NCI-H226 (cell line): ENCODE measurements around the gene CCBE1.
A peak's percentile ranks its signal among the peaks of the same experiment; 100 is the strongest.

Experiments
- DNase-seq: peaks from one replicate; pipeline ENCODE4 v3.0.0-alpha.2; 2015

CCBE1 gene

DNA sequence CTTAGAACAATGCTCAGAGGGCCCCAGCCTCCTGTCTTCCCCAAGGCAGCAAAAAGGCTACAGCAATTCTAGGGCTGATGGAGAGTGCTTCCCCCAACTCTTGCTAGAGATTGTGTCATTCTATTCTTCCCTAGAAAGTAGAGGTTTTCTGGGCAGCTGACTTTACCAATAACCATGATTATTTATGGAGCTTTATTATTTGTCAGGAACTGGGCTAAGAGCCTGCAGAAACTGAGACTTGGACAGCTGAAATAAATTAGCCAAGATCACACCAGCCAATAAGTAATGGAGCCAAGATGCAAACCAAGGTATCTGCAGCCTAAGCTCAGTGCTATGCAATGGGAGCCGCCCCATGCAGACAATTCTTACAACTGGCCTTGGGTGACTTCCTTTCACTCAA lies 84.8 kb downstream of the CCBE1 start:
- DNase-seq: no peak

DNA sequence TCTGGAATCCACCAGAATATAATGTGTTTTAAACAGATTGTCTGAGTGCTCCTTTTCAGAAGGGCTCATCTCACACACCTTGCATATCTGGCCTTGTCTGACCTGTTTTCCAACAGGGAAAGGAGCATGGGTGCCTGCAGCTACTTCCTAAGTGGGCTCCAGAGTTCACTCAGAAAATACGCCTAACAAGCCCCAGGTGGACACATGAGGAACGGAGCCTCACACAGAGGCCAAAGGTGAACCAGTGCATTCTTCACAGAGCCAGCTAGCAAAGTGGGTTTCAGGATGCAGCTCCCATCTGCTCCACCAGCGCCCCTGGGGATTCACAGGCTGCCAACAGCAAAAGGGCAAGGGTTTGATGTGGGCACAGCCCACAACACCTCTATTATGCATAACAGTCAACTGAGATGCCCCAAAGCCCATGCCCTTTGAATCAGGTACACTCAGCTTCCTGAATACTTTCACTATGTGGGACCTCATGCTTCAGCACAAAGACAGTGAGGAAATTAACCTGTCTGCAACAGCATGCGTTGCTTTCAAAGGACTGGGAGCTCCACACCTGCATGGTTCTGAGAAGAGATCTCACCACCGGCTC lies 86.6 kb downstream of the CCBE1 start:
- no peak for DNase-seq

DNA sequence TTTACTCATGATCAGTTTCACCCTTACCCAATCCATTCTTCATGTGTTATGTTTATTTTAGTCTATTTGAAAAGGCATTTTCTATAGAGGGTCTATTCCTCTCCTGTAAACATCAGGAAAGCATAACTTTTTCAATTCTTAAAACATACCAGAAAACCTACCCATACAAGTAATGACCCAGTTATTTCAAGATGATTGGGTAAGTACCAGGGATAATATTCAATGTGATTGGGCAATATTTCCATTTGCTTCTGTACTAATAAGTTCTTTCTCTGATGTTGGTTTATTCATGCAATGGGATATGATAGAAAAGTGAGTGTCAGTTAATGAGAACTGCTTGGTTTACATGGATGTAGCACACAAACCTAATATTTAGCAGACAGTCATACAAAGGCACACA lies 87.6 kb downstream of the CCBE1 start:
- no peak for DNase-seq

DNA sequence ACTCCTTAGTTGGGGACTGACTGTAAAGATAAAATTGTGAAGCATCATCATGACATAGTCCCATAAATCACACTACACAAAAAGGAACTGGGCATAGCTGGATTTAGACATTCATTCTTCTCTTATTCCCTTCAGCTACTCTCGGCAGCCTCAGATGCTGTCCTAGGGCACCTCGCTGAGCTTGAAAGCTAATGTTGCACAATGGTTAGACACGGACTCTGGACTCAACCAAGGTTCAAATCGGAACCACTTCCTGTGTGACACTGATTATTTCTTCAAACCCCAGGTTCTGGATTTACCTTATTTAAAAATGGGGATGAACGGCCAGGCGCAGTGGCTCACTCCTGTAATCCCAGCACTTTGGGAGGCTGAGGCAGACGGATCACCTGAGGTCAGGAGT lies 89.8 kb downstream of the CCBE1 start:
- DNase-seq: no peak

DNA sequence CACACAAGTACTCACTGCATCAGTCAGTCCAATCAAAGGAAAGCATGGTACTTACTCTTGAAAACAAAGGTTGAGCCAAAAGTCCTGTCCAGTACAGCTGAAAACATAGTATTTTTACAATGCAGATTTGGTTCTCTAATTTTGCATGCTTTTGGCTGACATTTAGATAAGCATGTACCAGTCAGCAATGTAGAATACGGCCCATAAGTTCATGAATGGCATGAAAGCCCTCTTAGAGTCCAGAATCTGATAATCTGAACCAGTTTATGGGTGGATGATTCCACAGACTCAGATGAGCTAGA lies 90.2 kb downstream of the CCBE1 start:
- DNase-seq: no peak

DNA sequence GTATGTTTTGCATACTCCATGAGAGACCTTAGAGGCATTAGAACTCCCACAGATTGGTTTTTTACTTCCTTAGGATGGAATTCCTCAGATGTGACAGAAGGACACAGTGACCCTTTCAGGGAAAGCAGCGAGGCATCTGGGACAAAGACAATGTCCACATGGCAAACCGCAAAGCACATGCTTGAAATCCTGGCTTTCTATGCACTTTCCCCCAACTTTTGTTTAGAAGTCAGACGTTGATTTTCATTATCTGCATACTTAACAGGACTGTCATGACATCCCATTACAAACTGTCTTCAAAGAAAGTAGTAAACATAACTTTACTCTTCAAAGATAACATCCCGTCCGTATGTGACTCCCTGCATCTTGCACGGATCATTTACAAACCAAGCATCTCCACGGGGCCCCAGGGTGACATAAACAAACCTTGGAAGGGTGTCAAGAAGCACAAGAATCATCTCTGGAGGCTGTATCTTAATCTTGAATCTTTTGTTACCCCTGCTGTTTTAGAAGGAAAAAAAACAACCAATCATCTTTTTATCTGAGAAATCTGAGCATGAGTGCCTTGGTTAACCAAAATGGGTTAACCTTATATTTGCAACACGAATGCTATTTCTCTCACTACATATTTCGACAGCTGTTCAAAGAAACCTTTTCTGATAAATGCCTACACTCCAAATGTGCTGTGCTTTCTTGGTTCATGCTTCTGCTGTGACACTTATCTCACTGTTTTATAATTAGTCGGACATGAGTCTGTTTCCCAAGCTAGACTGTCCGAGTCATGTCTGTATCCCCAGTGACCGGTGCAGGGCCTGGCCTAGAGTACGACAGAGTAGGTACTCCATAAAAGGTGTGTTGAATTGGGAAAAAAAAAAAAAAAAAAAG lies 90.8 kb downstream of the CCBE1 start:
- no peak for DNase-seq

- DNase-seq: no peak
Observed at GRCh38 chr18:59605633-59606192, 91.5 kb downstream of the CCBE1 start.

DNA sequence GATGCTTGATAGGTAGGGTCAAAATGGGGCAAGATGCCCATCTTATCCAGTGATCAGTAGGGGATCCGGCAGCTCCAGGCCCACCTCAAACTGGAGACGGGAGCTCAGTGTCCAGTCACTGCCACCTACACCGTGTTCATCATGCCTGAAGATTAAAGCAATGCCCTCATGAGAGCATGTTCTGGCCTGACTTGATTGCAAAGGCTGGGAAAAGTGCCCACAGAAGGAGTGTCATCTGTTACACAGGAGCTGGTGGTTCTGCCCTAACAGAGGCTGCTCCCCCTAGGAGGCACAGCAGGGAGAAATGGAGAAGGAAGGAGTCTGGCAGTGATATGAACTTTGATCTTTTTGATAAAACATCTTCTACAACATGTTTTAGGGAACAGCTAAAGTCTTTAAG lies 92.3 kb downstream of the CCBE1 start:
- DNase-seq: no peak

GRCh38 chr18:59597049-59597448 lies 100.2 kb downstream of the CCBE1 start:
- no peak for DNase-seq

DNA sequence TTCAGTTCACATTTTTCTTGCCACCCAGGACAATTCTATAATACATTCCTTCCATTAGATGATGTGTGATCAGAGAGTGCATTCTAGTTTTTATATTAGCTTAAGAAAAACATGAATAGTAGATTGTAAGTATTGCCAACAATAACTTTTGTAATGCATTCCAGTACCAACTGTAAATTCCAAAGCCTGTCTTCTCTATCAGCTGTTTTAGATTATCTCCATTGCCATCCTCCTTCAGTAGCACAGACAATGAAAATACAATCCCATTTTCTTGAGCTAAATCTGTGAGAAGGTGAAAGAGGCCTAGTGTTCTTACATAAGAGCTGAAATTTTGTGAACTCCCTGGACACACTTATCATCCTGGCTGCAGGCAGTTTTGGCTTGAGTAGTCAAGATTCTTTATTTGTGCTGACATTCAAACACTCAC lies 103.9 kb downstream of the CCBE1 start:
- DNase-seq: peak; percentile 7

DNA sequence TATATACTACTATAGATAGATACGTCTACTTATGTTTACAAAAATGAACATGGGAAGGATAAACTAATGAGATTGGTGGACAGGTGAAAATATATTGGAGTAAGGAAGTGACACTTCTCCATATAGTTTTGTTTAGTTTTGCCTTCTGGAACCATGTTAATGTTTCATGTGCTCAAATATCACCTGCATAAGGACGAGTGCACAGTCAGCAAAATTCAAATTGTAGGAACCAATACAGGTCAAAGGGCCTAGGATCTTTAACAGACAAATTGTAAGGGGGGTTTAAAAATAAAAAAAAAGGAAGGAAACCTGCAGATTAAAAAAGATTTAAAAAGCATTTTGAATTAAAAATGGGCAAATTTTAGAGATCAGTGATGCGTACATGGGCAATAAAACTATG lies 104.6 kb downstream of the CCBE1 start:
- no peak for DNase-seq

DNA sequence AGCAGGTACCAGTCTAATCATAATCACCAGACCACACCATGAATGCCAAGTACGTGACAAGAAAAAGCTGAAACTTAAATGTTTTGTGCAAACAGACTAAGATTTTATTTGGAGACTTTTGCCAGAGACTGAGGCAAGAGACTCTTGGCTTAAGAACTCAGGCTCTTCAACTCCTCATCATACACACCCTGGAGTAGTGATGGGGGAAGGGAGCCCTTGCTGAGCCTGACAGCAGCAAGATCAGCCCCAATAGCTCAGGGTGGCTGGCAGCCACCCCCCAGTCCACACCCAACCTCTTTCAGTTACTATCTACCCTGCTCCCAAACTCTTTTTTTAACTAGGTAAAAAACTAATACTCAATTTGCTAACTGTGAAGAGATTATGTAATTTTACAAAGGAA lies 114.8 kb downstream of the CCBE1 start:
- DNase-seq: no peak

DNA sequence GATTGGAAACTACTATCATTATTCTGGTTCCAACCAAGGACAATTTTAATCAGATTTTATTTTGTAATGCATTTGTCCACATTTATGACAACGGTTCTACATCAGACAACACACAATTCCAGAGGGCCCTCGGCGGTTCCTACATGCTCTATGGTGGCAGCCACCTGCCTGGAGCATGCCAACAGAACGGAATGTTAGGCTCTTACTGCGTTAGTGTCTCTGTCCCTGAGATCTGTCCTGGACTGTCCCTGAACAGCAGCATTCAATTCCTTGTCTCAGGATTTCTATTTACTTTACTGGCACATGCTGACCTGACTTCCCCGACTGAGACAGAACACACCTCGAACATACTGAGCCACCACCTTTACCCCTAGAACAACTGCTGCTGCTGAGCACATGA lies 117.7 kb downstream of the CCBE1 start:
- no peak for DNase-seq

GRCh38 chr18:59577386-59577655 lies 119.9 kb downstream of the CCBE1 start:
- no peak for DNase-seq

DNA sequence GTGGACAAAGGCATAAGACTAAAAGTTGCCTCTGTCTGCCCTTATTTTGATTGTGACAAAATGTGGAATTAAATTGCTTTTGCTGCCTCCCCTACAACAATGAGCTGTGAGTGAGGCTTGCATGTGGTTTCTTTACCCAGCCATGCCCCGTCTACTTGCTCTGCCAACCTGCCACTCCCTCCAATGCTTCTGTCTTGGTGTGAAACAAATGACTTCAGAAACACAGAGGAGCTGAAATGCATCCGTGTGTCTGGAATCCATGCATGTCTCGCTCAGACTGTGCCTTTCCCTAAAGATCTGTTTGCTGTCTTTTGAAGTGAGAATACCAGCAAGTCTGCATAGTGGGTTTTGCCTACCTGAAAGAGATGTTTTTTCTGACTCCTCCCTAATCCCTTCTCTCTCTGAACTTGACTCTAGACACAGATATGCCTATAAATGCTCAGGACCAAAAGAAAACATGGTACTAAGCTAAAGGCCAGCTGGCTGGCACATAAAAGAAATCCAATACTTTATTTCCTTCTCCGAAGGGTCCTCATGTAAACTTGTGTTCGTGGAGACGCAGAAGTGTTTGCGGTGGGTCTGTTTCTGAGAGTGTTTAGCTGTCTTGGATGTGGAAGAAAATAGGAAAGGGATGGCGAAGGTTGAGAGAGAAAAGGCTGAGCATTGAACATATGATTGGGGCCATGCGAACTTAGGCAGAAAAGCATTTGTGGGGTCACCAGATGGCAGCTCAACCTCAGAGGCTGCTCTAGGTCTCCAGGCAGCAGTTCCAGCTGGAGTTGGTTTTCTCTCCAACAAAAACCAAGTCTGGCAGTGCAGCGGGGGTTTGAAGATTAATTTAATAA lies 120.5 kb downstream of the CCBE1 start:
- no peak for DNase-seq

GRCh38 chr18:59575995-59576394 lies 121.2 kb downstream of the CCBE1 start:
- DNase-seq: no peak

DNA sequence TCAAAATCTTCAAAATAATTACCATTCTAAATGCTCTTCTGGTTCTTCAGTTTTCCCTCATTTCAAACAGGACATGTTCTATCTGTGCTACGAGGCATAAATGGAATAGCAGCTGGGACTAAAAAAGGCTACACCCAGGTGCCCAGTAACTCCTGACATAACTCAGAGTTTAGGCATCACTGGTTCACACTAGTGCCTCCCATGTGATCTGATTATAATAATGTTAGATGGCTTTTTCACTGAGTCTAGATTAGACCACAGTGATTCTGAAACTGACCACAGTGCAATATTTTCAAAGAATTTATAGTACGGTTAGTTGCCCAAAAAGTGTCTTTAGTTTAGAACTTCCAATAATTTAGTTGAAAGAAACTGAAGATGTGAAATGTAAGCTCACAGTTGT lies 123.3 kb downstream of the CCBE1 start:
- no peak for DNase-seq

DNA sequence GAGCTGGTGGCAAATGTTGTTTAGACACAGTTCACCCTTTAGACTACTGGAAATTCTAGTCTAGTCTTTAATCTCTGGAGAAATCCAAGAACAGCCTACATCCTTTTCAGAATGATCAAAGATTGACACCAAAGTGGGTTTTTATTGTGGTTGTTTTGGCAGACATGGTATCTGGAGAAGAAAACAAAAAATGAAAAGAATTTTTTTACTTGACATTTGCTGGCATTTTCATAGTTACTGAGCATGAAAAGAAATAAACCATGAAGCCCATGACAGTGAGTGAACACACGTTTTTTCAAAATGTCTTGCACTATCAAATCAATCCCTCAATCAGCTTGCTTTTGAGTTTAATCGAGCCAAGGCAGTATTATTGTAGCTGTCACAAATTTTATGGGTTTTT lies 125.3 kb downstream of the CCBE1 start:
- DNase-seq: no peak

GRCh38 chr18:59570796-59571195 lies 126.4 kb downstream of the CCBE1 start:
- DNase-seq: no peak

DNA sequence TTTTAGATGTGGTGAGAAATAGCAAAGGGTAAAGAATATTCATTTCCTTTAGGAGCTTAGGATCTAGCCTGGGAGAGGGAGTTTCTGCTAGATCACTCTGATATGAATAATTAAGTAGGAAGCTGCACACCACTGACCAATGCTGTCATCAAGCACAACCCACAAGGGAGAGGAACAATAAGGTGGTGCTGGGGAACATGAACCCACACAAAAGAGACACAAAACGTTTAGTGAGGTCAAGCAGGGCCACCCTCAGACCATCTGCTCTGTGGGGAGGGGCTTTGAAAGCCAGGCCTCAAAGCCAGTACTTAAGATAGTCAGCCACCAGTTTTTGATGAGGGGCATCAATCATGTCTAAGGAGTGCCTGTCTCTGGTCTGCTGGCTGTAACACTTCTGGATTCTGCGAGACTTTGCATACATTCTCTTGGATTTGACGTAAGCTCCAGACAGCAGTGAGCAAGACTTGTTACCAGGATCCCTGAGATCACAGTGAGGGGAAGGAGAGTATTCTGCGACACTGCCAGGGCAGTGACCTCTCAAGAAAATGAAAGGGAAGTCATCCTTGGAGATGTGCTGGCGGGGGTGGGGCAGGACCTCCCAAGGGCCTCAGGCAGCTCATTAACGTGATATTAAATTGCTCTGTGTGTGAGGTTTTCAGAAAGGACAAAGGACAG lies 127.0 kb downstream of the CCBE1 start:
- DNase-seq: no peak

DNA sequence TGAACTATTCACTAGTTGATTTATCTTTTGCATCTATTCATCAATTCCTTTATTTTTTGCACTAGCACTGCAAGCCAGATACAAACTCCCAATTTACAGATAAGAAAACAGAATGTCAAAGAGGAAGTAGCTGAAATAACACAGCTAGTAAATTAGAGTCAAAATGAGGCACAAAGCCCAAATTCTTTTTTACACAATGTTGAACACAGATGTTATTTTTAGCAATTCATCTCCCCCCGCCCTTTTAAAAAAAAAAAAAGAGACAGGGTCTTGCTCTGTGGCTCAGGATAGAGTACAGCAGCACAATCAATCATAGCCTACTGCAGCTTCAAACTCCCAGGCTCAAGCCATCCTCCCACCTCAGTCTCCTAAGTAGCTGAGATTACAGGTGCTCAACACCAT lies 127.8 kb downstream of the CCBE1 start:
- no peak for DNase-seq

- no peak for DNase-seq
Observed at GRCh38 chr18:59567431-59567830, 129.8 kb downstream of the CCBE1 start.

GRCh38 chr18:59566533-59566971 lies 130.7 kb downstream of the CCBE1 start:
- DNase-seq: no peak
